HK-2 (cell line): Measurements from ENCODE around the gene GRM1.
"Not testable (repeated sequence)": the region's sequence is repeated elsewhere in the genome, so short reads cannot be mapped to it uniquely, and the experiment has no call there.

Experiments
- DNase-seq: peaks from one replicate; pipeline ENCODE4 v3.0.0-alpha.2; 2018; ENCODE audit not compliant: unreplicated experiment

GRM1 gene

DNA sequence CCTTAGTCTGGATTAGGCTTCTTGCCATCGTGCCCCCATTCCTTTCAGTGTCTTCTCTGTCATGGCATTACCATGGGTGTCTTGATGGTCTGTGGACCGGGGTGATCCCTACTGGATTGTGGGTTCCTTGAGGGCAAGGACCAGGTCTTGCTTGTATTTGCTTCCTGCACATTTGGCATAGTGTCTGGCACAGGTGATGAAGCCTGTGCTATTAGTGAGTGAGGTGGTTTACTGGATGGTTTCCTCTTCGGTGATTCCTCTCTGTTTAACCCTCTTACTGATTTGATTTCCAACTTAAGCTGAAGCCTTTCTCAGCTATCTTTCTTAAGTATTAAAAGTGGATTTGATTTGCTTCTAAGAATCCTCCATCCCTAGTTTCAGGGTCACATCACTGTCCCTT lies 162.3 kb downstream of the GRM1 start:
- DNase-seq = no peak

DNA sequence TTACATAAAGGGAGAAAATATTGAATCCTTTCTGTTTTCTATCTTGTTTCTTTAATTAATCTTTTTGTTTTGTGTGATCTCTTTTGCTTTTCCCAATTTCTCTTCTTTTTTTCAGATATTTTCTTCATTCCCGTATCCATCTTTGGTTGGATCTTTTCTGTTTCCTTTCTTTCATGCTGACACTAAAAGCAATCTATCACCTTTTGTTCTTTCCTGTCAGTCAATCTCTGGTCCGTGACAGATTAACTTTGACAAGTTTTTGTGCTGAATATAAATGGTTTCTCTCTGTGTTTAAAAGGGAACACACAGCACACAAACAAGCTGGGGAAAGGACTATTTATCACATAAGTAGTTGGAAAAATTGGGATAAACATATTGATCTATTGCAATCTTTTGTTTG lies 162.8 kb downstream of the GRM1 start:
- no peak for DNase-seq

DNA sequence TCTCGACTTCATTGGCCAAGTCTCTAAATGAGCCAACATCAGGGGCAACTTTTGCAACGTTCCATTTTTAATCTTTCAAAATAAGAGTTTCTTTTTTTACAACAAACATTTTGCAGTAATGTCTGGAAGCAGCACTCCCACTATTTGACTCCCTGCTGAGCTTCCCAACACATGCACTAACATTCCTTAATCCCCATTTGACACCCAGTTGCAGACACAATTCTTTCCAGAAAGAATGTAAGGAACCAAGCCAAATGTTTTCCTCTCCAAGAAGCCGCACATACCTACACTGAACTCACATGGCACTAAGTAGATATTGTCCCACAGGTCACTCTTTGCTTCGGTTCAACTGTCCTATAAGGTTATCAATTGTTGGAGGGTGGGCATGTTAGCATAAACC lies 165.6 kb downstream of the GRM1 start:
- DNase-seq = no peak

DNA sequence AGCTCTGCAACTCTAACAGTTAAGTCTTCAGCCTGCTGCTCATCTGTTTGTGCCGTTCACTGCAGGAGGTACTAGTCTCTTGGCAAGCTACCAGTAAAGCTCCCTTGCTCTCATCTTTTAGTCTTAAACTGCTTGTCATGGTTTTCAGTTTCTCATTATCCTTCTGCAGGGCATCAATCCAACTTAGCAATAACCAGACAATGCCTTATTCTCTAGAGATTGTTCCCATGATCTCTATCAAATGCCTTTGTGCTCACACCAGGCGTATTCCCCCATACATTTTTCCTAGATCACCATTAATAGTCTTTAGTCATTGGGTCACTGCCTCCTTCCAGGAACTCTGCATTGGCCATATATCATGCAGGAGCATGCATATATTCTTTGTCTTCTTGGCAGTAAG lies 171.3 kb downstream of the GRM1 start:
- no peak for DNase-seq

DNA sequence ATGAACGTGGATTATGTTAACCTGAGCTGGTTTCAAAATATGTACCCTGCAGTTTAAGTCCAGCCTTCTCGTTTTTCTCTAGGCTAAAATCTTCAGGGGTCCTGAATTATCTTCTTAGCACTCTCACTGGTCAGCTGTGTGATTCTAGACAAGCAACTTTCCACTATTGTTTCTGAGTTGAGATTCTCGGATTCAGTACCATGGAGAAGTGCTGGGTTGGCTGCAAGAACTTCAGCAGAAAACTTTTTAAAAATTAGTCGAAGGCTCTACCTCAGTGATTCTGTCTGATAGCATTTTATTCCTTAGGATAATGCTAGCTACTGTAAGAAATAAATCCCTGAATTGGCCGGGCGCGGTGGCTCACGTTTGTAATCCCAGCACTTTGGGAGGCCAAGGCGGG lies 173.7 kb downstream of the GRM1 start:
- no peak for DNase-seq

DNA sequence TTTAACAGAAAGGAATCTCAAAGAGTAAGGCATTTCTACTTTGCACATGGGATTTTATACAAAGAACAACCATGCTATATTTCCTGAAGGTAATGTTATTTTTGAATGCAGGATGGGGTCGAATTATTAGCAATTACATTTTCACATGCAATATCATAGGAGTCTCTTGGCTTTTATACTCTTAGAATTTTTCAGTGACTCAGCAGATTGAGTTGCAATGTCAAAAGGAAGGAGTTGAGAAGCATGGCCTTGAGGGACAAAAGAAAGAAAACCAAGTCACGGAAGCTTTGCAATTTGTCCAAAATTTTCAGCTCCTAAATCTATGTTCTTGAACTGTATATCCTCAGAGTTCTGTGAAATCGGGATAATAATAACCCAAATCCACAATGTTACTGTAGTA lies 181.1 kb downstream of the GRM1 start:
- no peak for DNase-seq

DNA sequence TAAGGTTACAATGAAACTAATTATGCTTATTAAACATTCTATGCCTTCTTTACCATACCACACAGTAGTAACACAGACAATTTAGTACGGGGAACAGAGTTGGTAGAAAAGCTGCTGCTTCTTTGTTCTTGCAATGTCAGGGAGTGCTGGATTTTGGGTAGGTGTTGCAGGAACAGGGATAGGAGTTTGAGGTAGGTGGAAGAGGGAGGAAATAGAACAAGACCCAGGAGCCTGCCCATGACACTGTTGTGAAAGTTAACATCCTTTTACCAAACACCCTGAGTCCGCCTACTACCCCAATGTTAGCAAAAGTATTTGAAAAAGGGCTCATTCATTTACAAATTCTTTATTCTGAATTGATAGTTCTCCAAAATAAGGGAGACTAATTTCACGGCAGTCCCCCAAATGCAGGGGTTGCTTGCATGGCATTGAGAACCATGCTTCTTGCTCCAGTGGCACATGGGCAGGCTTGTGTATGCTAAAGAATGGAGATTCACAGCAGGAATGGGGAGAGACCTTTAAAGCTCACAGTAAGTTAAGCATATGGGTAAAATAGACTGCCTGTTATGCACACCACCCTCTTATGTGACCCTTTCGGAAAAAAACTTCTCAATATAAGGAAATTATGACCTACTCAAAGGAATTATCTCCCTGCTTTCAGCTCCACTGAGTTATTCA lies 181.7 kb downstream of the GRM1 start:
- DNase-seq = no peak

DNA sequence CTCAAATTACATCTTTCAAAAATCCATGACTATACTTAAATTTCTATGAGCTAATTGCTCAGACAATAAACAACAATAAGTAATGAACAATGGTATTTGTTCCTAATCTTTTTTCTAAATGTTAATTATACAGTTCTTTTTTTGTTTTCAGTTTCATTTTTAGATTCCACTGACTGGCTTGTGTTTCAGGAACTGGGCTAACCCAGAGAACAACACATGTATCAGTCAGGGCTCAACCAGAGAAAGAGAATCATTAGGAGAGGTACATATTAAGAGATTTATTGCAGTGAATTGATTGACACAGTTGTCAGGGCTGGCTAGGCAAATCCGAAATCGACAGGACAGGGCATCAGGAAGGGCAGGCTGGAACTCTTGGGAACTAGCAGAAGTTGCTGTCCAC lies 182.8 kb downstream of the GRM1 start:
- no peak for DNase-seq

DNA sequence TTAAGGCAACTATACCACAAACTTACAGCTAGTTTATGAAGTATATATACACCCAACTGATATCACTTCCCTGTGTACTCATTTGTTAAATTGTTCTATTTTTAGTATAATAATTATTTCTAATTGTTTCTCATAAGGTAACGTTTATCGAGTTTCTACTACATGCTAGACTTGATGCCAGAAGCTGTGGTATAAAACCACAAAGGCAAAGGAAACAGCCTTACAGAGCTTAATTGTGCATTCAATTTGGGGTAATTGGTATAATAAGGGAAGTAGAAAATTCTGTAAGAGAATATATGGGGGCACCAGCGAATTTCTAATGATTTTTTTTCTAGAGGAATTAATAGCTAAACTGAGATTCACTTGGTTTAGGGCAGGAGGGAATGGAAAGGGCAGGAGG lies 183.9 kb downstream of the GRM1 start:
- DNase-seq = no peak

DNA sequence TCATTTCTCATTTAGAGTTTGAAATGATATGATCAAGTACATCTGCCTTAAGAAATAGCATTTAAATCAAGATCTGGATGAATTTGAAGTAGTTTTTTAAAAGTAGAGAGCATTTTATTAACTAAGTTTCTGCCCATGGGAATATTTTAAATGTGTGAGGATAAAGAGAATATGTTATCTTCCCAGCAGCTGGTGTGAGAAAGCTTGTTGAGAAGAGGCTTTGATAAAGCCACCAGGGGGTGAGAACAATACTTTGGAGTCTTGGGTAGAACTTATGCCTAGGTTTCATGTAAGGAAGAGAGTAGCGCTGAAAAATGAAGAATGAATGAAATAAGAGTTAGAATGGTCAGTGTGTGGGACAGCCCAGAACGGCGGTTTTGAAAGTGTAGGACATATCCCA lies 190.2 kb downstream of the GRM1 start:
- no peak for DNase-seq

DNA sequence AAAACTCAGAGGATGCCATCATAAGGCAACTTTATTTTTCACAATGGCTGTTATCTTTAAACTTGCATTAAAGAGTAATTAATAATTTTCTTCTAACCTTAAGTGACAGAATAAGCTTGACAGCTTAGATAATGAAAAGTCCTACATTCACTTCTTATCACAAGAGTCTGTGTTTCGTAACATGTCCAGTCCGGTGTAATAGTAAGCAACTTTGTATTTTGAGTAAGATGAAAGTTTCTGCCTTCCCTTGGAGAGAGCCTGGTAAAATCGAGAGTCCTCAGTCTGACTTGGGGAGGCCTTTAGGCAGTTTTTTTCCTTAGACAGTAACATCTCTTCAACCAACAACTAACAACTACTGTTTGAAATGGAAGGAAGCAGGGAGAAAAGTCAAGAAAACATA lies 195.6 kb downstream of the GRM1 start:
- no peak for DNase-seq

DNA sequence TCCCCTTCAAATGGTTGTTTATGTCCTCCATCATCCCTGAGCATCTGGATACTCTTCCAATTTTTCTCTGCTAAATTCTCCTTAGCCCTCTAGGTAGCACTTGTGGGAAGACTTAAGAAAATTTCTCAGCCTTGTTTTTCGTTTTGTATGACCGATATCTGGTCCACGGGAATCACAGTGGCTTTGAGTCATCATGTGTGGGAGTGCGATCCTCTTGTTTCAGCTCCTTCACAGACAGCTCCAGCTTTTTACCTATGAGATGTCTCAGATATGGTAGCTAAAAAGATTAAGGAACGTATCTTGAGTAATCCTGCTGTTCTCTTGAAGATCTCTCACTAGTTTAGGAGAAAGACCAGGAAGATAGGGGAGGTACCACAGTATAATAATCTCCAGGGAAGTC lies 196.1 kb downstream of the GRM1 start:
- no peak for DNase-seq

DNA sequence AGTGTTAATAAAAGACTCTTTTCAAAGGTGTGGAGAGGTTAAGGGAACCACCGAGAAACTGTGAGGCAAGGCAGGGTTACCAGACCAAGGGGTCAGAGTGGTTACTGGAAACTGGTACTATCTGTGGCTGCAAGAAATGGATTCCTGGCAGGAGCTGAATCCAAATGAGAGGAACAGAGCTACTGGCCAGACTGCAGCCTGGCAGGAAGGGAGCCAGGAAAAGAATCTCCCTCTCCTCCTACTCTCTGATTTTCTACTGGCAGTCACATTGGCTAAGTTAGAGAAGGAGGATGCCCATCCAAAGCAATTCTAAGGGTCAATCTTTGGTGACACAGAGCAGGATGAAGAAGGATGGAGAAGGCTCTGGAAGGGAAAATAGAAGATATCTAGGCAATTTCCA lies 211.5 kb downstream of the GRM1 start:
- no peak for DNase-seq

DNA sequence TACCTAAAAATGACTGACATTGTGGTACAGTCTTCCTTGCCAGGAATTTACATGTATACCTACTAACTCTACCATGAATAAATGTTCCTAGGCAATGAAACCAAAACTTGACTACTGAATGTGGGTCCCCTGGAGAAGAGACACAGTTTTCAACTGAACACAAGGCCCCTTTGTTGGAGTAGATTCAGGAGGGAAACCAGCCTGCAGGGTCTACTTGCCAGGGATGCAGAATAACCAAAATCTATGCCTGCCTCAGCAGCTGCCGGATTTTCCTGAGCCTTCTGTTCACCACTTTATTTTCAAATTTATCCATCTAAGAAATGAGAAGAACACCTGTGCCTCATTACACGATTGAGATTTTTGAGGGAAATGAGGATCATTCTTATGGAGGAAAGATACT lies 211.9 kb downstream of the GRM1 start:
- no peak for DNase-seq

DNA sequence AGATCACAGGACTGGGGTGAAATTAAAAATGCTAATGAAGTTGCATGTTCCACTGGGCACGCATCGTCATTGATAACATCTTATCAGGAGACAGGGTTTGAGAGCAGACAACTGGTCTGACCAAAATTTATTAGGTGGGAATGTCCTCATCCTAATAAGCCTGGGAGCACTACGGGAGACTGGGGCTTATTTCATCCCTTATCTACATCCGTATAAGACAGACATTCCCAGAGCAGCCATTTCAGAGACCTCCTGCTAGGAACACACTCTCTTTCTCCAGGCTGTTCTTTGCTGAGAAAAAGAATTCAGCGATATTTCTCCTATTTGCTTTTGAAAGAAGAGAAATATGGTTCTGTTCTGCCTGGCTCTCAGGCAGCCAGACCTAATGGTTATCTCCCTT lies 214.8 kb downstream of the GRM1 start:
- DNase-seq = not testable (repeated sequence)

DNA sequence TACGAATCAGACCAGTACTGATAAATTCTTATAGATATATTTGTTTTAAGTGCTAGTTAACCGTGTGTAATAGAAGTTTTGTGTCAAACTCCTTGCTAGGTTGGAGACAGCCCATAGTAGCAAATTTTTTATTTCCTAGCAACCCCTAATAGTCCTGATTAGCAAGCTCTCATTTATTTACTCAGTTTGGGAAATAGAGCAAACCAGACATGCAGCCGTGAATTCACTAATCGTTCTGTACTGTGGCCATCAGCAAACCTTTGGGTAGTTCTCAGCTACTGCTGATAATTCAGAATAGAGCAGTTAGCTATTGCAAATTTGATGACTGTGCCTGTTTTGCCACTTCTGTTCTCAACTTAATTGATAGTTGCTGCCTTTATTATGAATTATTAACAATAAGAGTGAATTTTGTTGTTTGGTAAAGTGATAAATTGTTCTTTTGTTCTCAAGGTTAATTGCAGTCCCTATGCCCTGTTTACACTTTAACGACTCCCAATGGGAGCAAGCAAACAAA lies 215.8 kb downstream of the GRM1 start:
- no peak for DNase-seq

DNA sequence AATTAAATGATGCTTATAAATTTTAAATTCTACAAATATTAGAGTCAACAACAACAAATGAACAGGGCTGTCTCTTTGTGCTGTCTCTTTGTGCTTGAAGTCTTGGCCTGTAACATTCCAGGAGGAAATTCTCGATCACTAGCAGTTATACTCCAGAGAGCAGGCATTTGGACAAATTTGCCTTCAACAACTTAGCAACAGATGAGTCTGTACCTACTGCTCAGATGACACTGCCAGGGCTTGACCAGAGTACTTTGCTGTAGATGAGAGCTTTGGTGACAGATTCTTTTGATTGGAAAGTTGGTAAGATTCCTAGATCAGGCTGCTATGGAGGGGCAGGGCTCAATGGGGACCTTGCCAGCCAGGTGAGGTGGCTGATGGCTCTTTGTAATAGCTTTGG lies 217.2 kb downstream of the GRM1 start:
- DNase-seq = no peak

DNA sequence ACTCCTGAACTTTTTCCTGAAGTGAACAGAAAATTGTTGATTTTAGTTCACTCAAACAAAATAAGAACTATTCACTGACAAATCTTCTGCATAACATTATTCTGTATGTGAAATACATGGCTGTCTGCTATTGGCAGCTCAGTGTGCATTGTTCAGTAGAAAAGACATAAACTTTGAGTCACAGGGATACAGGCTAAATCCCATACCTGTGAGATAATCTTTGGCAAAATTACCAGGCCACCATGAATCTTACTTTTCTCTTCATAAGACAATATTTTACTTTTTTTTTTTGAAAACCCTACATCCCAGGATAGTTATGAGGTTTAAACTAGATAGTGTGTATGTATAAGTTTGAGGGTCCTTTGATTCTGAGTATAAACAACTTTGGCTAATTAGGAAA lies 224.8 kb downstream of the GRM1 start:
- no peak for DNase-seq

DNA sequence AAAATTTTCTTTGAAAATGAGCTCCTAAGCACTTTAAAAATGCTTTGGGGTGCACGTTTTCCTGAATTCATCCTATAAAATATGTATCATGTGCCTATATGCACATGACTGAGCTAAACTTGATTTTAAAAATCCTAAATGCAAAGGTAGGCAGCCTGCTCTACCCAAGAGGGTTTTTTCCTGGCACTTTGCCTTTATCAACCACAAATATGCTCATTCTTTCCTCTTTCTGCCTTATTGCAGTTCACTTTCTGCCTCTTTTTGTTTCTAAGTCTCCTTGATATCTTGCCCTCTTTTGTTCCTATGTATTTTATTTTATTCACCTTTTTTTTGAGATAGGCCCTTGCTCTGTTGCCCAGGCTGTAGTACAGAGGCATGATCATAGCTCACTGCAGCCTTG lies 229.3 kb downstream of the GRM1 start:
- DNase-seq = no peak

DNA sequence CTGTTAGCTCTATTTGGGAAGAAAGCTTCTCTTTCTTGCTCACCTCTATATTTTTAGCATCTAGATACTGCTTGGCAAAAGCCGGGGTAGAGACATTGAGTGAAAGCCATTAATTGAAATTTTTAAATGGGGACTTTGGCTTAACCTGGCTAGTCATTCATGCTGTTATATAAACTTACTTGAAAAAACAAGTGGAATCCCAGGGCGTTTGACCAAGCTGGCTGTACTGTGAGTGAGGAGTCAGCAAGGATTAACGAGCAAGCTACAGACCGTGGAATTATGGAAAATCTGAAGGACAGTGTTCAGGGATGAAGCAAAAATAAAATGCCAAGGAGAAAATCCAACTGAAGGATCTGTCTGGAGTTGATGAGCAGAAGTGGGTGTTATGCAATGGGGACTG lies 232.0 kb downstream of the GRM1 start:
- no peak for DNase-seq

DNA sequence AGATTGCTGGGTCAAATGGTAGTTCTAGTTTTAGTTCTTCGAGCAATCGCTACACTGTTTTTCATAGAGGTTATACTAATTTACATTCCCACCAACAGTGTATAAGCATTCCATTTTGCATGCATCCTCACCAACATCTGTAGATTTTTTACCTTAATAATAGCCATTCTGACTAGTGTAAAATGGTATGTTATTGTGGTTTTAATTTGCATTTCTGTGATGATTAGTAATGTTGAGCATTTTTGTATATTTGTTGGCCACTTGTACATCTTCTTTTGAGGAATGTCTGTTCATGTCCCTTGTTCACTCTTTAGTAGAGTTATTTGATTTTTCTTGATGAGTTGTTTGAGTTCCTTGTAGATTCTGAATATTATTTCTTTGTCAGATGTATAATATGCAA lies 236.2 kb downstream of the GRM1 start:
- no peak for DNase-seq

DNA sequence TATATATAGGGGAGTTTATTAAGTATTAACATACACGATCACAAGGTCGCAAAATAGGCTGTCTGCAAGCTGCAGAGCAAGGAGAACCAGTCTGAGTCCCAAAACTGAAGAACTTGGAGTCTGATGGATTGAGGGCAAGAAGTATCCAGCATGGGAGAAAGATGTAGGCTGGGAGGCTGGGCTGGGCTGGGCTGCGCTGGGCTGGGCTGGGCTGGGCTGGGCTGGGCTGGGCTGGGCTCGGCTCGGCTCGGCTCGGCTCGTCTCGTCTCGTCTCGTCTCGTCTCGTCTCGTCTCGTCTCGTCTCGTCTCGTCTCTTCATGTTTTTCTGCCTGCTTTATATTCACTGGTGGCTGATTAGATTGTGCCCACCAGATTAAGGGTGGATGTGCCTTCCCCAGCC lies 238.6 kb downstream of the GRM1 start:
- DNase-seq = no peak

DNA sequence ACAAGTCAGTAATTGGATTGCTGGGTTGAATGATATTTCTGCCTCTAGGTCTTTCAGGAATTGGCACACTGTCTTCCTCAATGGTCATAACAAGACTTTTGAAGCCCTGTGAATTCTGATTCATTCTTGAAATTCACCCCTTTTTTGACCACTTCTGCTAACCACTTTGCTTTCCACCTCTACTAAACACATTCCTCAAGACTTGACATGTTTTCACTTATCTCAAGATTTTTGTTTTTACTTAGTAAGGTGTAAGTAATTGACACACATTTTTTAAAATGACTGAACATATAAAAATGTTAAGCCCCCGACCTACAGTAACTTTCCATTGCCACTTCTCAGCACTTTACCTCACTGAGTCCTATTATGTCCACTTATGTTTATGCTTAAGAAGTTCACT lies 239.1 kb downstream of the GRM1 start:
- no peak for DNase-seq

DNA sequence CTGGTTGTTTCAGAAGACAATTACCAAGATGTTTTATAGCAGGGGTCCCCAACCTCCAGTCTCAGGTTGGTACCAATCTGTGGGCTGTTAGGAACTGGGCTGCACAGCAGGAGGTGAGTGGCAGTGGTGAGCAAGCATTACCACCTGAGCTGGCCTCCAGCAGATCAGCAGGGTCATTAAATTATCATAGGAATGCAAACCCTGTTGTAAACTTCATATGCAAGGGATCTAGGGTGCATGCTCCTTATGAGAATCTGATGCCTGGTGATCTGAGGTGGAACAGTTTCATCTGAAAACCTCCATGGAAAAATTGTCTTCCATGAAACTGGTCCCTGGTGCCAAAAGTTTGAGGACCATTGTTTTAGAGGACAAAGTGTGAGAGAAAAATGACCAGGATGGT lies 240.6 kb downstream of the GRM1 start:
- DNase-seq = no peak
